Body of pancreas (tissue), 4 donors: ENCODE results near the gene FIG4.

Experiments
- CTCF ChIP-seq, 7 experiments: fragments of 450-650 bp in 4 of 7; fragments of 200-600 bp in 3 of 7; sonication (generic) in 3 of 7; IDR thresholded peaks; one replicate each; pipeline ENCODE4 v1.5.1; 2016 to 2019; ENCODE audit warnings: antibody characterized with exemption in 7 of 7
- POLR2A ChIP-seq, 3 donors: fragments of 450-650 bp; IDR thresholded peaks; one replicate each; pipeline ENCODE4 v1.6.1; 2016; ENCODE audit warnings: antibody characterized with exemption in 3 of 3, mild to moderate bottlenecking in 2 of 3

GRCh38 chr6:109815054-109815453 lies 124.0 kb downstream of the FIG4 start:
- TF ChIP-seq CTCF (IDR thresholded peaks at IDR 0.05) (no peak), POLR2A (IDR thresholded peaks at IDR 0.05) (no peak)
